NCI-H2227 (cell line): ENCODE results near the gene SF3B2.
A peak's percentile ranks its signal among the peaks of the same experiment; 100 is the strongest.

Experiments
- DNase-seq: peaks from one replicate; lab custom pipeline; 2025; ENCODE audit not compliant: unreplicated experiment; lab: John Stamatoyannopoulos, UW

The SF3B2 gene

GRCh38 chr11:66048547-66049323 is 3.4 kb upstream of the SF3B2 start, which contains the start of gene GAL3ST3:
Gene GAL3ST3, minus strand, starts transcription at chr11:66049161. Its CDS starts 3,746 bp downstream, at chr11:66045415.
- DNase-seq, result peak; percentile 83

GRCh38 chr11:66050581-66051231 is 1.5 kb upstream of the SF3B2 start:
- peak; percentile 42 for DNase-seq

GRCh38 chr11:66051371-66051765 is 796 bp upstream of the SF3B2 start:
- DNase-seq, result peak; percentile 54

GRCh38 chr11:66052664-66052982 is 459 bp downstream of the SF3B2 start:
- DNase-seq, result no peak

- DNase-seq, result no peak
Measured at GRCh38 chr11:66055021-66055420, 2.9 kb downstream of the SF3B2 start.

GRCh38 chr11:66056501-66056900 is 4.3 kb downstream of the SF3B2 start:
- no peak for DNase-seq

- no peak for DNase-seq
Measured at GRCh38 chr11:66059966-66060680, 8.0 kb downstream of the SF3B2 start.

GRCh38 chr11:66061268-66061667 is 9.1 kb downstream of the SF3B2 start:
- DNase-seq, result no peak

- DNase-seq, result no peak
Measured at GRCh38 chr11:66062408-66062807, 10.2 kb downstream of the SF3B2 start.

GRCh38 chr11:66063900-66064299 is 11.7 kb downstream of the SF3B2 start:
- no peak for DNase-seq

- DNase-seq, result no peak
Measured at GRCh38 chr11:66064571-66064970, 12.4 kb downstream of the SF3B2 start.

- DNase-seq, result no peak
Measured at GRCh38 chr11:66066751-66067150, 14.6 kb downstream of the SF3B2 start.

- no peak for DNase-seq
Measured at GRCh38 chr11:66067640-66068039, 15.5 kb downstream of the SF3B2 start.

- peak; percentile 87 for DNase-seq
Measured at GRCh38 chr11:66068154-66068821, 16.1 kb downstream of the SF3B2 start.

- DNase-seq, result peak; percentile 37
Measured at GRCh38 chr11:66068923-66069714, 17.0 kb downstream of the SF3B2 start.

GRCh38 chr11:66069715-66070603 is 17.8 kb downstream of the SF3B2 start, which contains the start of gene PACS1:
Gene PACS1, plus strand, starts transcription at chr11:66070272. Its CDS starts 215 bp downstream, at chr11:66070487.
- DNase-seq, result peak; percentile 88

GRCh38 chr11:66070604-66071380 is 18.6 kb downstream of the SF3B2 start:
- peak; percentile 58 for DNase-seq

- DNase-seq, result no peak
Measured at GRCh38 chr11:66071381-66071801, 19.2 kb downstream of the SF3B2 start.

- DNase-seq, result no peak
Measured at GRCh38 chr11:66072081-66072480, 19.9 kb downstream of the SF3B2 start.
